Measurements from ENCODE around the gene SLC1A2.

SLC1A2 gene

DNA sequence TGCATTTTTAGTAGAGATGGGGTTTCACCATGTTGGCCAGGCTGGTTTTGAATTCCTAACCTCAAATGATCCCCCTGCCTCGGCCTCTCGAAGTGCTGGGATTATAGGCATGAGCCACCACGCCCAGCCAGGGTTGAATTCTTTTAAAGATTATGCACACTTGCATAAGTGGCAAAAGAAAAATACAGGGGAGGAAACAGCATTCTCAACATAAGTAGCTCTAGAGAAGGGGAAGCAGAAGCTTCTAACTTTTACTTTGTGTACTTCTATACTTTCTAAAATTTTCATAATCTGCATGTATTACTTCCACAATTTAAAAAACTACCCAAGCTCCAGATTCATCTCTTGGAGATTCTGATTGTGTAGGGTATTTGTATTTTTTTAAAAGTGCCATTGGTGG lies 108.0 kb downstream of the SLC1A2 start:
- TF ChIP-seq CTCF (IDR thresholded peaks at IDR 0.05; ENCODE audit: insufficient read depth, low read length, poor library complexity, severe bottlenecking) (no peak), EZH2phosphoT487 (conservative IDR thresholded peaks at IDR 0.05; ENCODE audit: low read length) (no peak)
- H3K4me2 ChIP-seq (ENCODE audit: low read depth, low read length, poor library complexity, severe bottlenecking): no peak overlapping the region
- H3K4me3 ChIP-seq (ENCODE audit: insufficient read depth, low read length, poor library complexity, severe bottlenecking): no peak overlapping the region
- no peaks in the 10 kb centered on the region for H3F3A ChIP-seq (ENCODE audit: insufficient read depth)
- no peaks in the 10 kb centered on the region for H4K20me1 ChIP-seq (ENCODE audit: low read depth, low read length)
- no peaks in the 10 kb centered on the region for H3K9me2 ChIP-seq (replicated peaks; ENCODE audit: insufficient read depth, low read length)
- H3K36me3 ChIP-seq (ENCODE audit: low read length): no peaks in the 10 kb centered on the region
- H3K79me2 ChIP-seq (ENCODE audit: insufficient read depth, low read length): no peaks in the 10 kb centered on the region
- H3K9me3 ChIP-seq (ENCODE audit: insufficient read depth, low read length): no peaks in the 10 kb centered on the region
- no peak overlapping the region for H3K9ac ChIP-seq (ENCODE audit: low read length)
- H2AFZ ChIP-seq (ENCODE audit: low read depth, low read length, severe bottlenecking): no peak overlapping the region
- no peaks in the 10 kb centered on the region for H3K27me3 ChIP-seq (ENCODE audit: low read length)
- no peak overlapping the region for H3K27ac ChIP-seq (ENCODE audit: low read depth, low read length)

DNA sequence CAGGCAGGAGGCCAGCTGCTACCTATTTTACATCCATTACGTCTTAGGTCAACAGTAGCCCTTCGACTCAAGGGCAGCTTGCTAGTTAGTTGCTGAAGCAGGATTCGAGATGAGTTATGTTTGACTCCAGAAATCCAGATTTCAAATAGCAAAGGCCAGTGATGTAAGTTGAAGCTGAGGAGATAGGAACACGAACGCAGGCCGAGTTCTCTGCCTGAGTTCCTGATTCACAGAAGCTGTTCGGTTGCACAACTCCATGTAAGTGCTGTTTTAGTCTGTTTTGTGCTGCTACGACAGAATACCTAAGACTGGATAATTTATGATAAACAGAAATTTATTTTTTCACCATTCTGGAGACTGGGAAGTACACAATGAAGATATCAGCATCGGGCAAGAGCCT lies 111.2 kb downstream of the SLC1A2 start:
- TF ChIP-seq CTCF (IDR thresholded peaks at IDR 0.05; ENCODE audit: insufficient read depth, low read length, poor library complexity, severe bottlenecking) (no peak), EZH2phosphoT487 (conservative IDR thresholded peaks at IDR 0.05; ENCODE audit: low read length) (no peak)
- H3K9me2 ChIP-seq (replicated peaks; ENCODE audit: insufficient read depth, low read length): no peaks in the 10 kb centered on the region

GRCh38 chr11:35307221-35307621 lies 112.1 kb downstream of the SLC1A2 start:
- Histone ChIP-seq H3K9ac (ENCODE audit: low read length) (no peak overlapping the region), H3K79me2 (ENCODE audit: insufficient read depth, low read length) (no peaks in the 10 kb centered on the region), H3K27me3 (ENCODE audit: low read length) (no peaks in the 10 kb centered on the region), H3K4me2 (ENCODE audit: low read depth, low read length, poor library complexity, severe bottlenecking) (no peak overlapping the region), H3F3A (ENCODE audit: insufficient read depth) (no peaks in the 10 kb centered on the region), H3K36me3 (ENCODE audit: low read length) (no peaks in the 10 kb centered on the region), H3K27ac (ENCODE audit: low read depth, low read length) (no peak overlapping the region), H3K4me3 (ENCODE audit: insufficient read depth, low read length, poor library complexity, severe bottlenecking) (no peak overlapping the region), H2AFZ (ENCODE audit: low read depth, low read length, severe bottlenecking) (no peak overlapping the region), H3K9me2 (replicated peaks; ENCODE audit: insufficient read depth, low read length) (no peaks in the 10 kb centered on the region), H4K20me1 (ENCODE audit: low read depth, low read length) (no peaks in the 10 kb centered on the region), H3K9me3 (ENCODE audit: insufficient read depth, low read length) (no peaks in the 10 kb centered on the region)
- TF ChIP-seq EZH2phosphoT487 (conservative IDR thresholded peaks at IDR 0.05; ENCODE audit: low read length) (no peak), CTCF (IDR thresholded peaks at IDR 0.05; ENCODE audit: insufficient read depth, low read length, poor library complexity, severe bottlenecking) (no peak)

More for the DNA sequence above, 111.2 kb downstream of the SLC1A2 start:
- Histone ChIP-seq H3K27ac (ENCODE audit: low read depth, low read length) (no peak overlapping the region), H3K9me3 (ENCODE audit: insufficient read depth, low read length) (no peaks in the 10 kb centered on the region), H3K27me3 (ENCODE audit: low read length) (no peaks in the 10 kb centered on the region), H3K36me3 (ENCODE audit: low read length) (no peaks in the 10 kb centered on the region), H3K9ac (ENCODE audit: low read length) (no peak overlapping the region), H4K20me1 (ENCODE audit: low read depth, low read length) (no peaks in the 10 kb centered on the region), H2AFZ (ENCODE audit: low read depth, low read length, severe bottlenecking) (no peak overlapping the region), H3K4me2 (ENCODE audit: low read depth, low read length, poor library complexity, severe bottlenecking) (no peak overlapping the region), H3K79me2 (ENCODE audit: insufficient read depth, low read length) (no peaks in the 10 kb centered on the region), H3K4me3 (ENCODE audit: insufficient read depth, low read length, poor library complexity, severe bottlenecking) (no peak overlapping the region), H3F3A (ENCODE audit: insufficient read depth) (no peaks in the 10 kb centered on the region)
